RWPE2 (cell line): ENCODE measurements around the gene DNAJB5.

Experiments used
- ATAC-seq: fragments of 200-7000 bp; cut with Tn5 transposase; 3 replicates; pipeline ENCODE4 v1.9.1; 2021; ENCODE audit warnings: low read depth
- DNase-seq: peaks from one replicate; pipeline ENCODE4 v3.0.0-alpha.2; 2020; ENCODE audit warnings: low spot score
- H3K27ac ChIP-seq: fragments of 450-650 bp; 2 replicates; pipeline ENCODE4 v1.5.1; 2017; ENCODE audit warnings: mild to moderate bottlenecking; ENCODE audit not compliant: poor library complexity, severe bottlenecking
- H3K27me3 ChIP-seq: fragments of 250-450 bp; sonication (Bioruptor Pico); 2 replicates; pipeline ENCODE4 v1.5.1; 2021; ENCODE audit warnings: mild to moderate bottlenecking, moderate library complexity; ENCODE audit not compliant: insufficient read depth, poor library complexity, severe bottlenecking
- H3K36me3 ChIP-seq: fragments of 250-450 bp; sonication (Bioruptor Pico); 2 replicates; pipeline ENCODE4 v1.5.1; 2020; ENCODE audit warnings: low read depth, mild to moderate bottlenecking, moderate library complexity
- H3K4me1 ChIP-seq: fragments of 250-450 bp; sonication (Bioruptor Pico); 2 replicates; pipeline ENCODE4 v1.5.1; 2021; ENCODE audit warnings: mild to moderate bottlenecking, moderate library complexity; ENCODE audit not compliant: insufficient read depth, poor library complexity, severe bottlenecking
- H3K4me3 ChIP-seq: fragments of 250-450 bp; sonication (Bioruptor Pico); 2 replicates; pipeline ENCODE4 v1.5.1; 2021; ENCODE audit warnings: mild to moderate bottlenecking, moderate library complexity; ENCODE audit not compliant: severe bottlenecking
- H3K9me3 ChIP-seq: fragments of 250-450 bp; sonication (Bioruptor Pico); 2 replicates; pipeline ENCODE4 v1.5.1; 2021; ENCODE audit warnings: mild to moderate bottlenecking, moderate library complexity; ENCODE audit not compliant: severe bottlenecking
- TF ChIP-seq, protein P1 (sequence below): fragments of 450-650 bp; IDR thresholded peaks from one replicate; pipeline ENCODE4 v1.5.1; 2017; ENCODE audit warnings: mild to moderate bottlenecking, moderate library complexity; ENCODE audit not compliant: poor library complexity, severe bottlenecking

DNAJB5 gene

DNA sequence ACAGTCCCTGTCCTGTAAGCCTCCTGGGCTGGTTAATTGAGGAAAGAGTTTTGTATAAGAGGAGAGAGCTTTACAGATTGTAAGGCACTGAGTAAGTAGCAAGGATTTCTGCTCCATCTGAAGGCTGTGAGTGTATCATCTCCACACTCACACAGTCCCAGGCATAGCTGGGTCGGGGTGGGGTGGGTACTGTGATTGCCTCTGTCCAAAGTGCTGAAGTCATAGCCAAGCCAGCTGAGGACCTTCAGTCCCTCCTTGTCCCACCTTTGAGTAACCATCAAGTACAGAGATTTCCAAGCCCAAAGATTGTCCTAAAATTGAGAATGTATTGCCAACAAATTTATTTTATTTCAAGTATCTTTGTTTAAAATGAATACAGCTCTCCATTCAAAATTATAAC is 5.5 kb upstream of the DNAJB5 start:
- no peak for ATAC-seq
- no peaks in the 10 kb centered on the region for H3K9me3 ChIP-seq
- H3K27me3 ChIP-seq: no peaks in the 10 kb centered on the region
- no peak overlapping the region for H3K4me3 ChIP-seq
- H3K27ac ChIP-seq: no peak overlapping the region
- DNase-seq: no peak
- H3K36me3 ChIP-seq: no peaks in the 10 kb centered on the region
- TF ChIP-seq, protein P1, sequence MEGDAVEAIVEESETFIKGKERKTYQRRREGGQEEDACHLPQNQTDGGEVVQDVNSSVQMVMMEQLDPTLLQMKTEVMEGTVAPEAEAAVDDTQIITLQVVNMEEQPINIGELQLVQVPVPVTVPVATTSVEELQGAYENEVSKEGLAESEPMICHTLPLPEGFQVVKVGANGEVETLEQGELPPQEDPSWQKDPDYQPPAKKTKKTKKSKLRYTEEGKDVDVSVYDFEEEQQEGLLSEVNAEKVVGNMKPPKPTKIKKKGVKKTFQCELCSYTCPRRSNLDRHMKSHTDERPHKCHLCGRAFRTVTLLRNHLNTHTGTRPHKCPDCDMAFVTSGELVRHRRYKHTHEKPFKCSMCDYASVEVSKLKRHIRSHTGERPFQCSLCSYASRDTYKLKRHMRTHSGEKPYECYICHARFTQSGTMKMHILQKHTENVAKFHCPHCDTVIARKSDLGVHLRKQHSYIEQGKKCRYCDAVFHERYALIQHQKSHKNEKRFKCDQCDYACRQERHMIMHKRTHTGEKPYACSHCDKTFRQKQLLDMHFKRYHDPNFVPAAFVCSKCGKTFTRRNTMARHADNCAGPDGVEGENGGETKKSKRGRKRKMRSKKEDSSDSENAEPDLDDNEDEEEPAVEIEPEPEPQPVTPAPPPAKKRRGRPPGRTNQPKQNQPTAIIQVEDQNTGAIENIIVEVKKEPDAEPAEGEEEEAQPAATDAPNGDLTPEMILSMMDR: no peak
- peaks cover 12% of the 10 kb centered on the region for H3K4me1 ChIP-seq

DNA sequence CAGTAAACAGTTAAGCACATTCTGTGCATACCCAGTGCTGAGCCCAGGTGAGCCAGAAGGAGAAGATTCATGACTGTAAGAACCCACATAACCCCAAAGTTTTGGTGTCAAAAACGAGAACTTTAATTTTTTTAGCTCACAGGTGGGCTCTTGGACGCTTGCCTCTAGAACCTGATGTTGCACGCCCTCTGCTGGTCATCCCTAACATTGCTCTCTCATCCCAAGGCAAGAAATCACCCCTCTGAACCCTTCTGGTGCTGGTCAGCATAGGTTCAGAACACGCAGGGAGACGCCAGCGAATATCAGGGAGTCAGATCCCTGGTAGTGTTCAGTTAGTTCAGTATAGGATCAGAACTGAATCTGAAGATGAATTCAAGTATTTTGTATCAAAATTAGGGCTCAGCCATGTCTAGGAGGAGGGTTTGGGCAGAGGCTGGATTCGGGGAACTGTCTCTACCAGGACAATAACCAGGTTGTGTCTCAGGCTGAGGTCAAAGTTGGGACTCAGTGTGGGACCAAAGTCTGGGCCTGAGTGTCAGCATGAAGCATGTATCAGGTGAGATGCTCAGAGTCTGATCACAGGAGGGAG is 4.1 kb upstream of the DNAJB5 start:
- Histone ChIP-seq H3K4me3 (no peak overlapping the region), H3K27me3 (no peaks in the 10 kb centered on the region), H3K9me3 (no peaks in the 10 kb centered on the region), H3K4me1 (peaks cover 12% of the 10 kb centered on the region), H3K27ac (no peak overlapping the region), H3K36me3 (no peaks in the 10 kb centered on the region)
- ATAC-seq: no peak
- DNase-seq: peak; percentile 41
- TF ChIP-seq, protein P1: peak; percentile 81

DNA sequence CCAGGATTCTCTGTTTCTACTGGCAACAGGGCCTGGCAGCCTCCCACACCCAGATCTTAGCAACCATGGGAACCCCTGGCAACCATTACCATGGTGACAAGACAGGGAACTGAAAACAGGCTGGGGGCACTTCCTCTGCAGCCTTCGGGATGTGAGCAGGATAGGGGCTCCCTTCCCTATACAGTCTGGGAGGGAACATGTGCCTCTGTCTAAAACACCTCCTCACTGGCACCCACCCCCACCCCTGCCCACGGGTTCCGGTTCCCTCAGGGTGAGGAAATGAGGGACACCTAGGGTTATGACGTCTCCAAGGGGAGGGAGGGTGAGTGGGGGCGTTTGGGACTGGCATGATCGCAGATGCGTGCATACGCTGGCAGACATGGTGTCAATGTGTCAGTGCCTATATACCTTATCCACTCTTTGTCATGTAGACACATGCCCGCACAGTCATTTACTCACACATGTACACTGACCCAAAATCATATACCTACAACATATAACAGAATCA is 3.0 kb upstream of the DNAJB5 start:
- peak; percentile 43 for DNase-seq

GRCh38 chr9:34987160-34987901 is 2.2 kb upstream of the DNAJB5 start:
- Histone ChIP-seq H3K27ac (no peak overlapping the region), H3K4me1 (peaks cover 24% of the 10 kb centered on the region), H3K27me3 (no peaks in the 10 kb centered on the region), H3K9me3 (no peaks in the 10 kb centered on the region), H3K4me3 (no peak overlapping the region), H3K36me3 (no peaks in the 10 kb centered on the region)
- no peak for ATAC-seq
- TF ChIP-seq, protein P1: no peak
- DNase-seq: peak; percentile 36

More for the DNA sequence above, 3.0 kb upstream of the DNAJB5 start:
- H3K36me3 ChIP-seq: no peaks in the 10 kb centered on the region
- peaks cover 17% of the 10 kb centered on the region for H3K4me1 ChIP-seq
- H3K27me3 ChIP-seq: no peaks in the 10 kb centered on the region
- TF ChIP-seq, protein P1: no peak
- no peak overlapping the region for H3K27ac ChIP-seq
- ATAC-seq: no peak
- H3K9me3 ChIP-seq: no peaks in the 10 kb centered on the region
- H3K4me3 ChIP-seq: no peak overlapping the region
